ENCODE data around the gene TMEM44.

TMEM44 gene

GRCh38 chr3:194577986-194578905, 55.0 kb downstream of the TMEM44 start:
- DNase-seq (ENCODE audit: low read depth) = no peak

GRCh38 chr3:194575484-194576210, 57.6 kb downstream of the TMEM44 start:
- DNase-seq (ENCODE audit: low read depth) = no peak

- no peak for DNase-seq (ENCODE audit: low read depth)
These were observed 58.4 kb downstream of the TMEM44 start for GRCh38 chr3:194574639-194575483.

GRCh38 chr3:194573680-194574437, 59.4 kb downstream of the TMEM44 start:
- no peak for DNase-seq (ENCODE audit: low read depth)

GRCh38 chr3:194572944-194573491, 60.2 kb downstream of the TMEM44 start:
- no peak for DNase-seq (ENCODE audit: low read depth)

GRCh38 chr3:194572143-194572789, 61.0 kb downstream of the TMEM44 start:
- no peak for DNase-seq (ENCODE audit: low read depth)

GRCh38 chr3:194571491-194572142, 61.6 kb downstream of the TMEM44 start:
- no peak for DNase-seq (ENCODE audit: low read depth)

GRCh38 chr3:194570898-194571297, 62.3 kb downstream of the TMEM44 start:
- no peak for DNase-seq (ENCODE audit: low read depth)

- DNase-seq (ENCODE audit: low read depth) = no peak
These were observed 63.0 kb downstream of the TMEM44 start for GRCh38 chr3:194570235-194570634.

- no peak for DNase-seq (ENCODE audit: low read depth)
These were observed 64.0 kb downstream of the TMEM44 start for GRCh38 chr3:194569252-194569651.

- DNase-seq (ENCODE audit: low read depth) = no peak
These were observed 67.5 kb downstream of the TMEM44 start for GRCh38 chr3:194565597-194566190.

- no peak for DNase-seq (ENCODE audit: low read depth)
These were observed 70.2 kb downstream of the TMEM44 start for GRCh38 chr3:194562986-194563385.

GRCh38 chr3:194561306-194561974, 71.8 kb downstream of the TMEM44 start:
- no peak for DNase-seq (ENCODE audit: low read depth)

GRCh38 chr3:194560047-194560446, 73.2 kb downstream of the TMEM44 start:
- DNase-seq (ENCODE audit: low read depth) = no peak

GRCh38 chr3:194559530-194559929, 73.7 kb downstream of the TMEM44 start:
- no peak for DNase-seq (ENCODE audit: low read depth)

- DNase-seq (ENCODE audit: low read depth) = no peak
These were observed 76.8 kb downstream of the TMEM44 start for GRCh38 chr3:194556086-194557056.

- no peak for DNase-seq (ENCODE audit: low read depth)
These were observed 77.8 kb downstream of the TMEM44 start for GRCh38 chr3:194555175-194556062.
